ENCODE results near the gene SERGEF.

Gene SERGEF

DNA sequence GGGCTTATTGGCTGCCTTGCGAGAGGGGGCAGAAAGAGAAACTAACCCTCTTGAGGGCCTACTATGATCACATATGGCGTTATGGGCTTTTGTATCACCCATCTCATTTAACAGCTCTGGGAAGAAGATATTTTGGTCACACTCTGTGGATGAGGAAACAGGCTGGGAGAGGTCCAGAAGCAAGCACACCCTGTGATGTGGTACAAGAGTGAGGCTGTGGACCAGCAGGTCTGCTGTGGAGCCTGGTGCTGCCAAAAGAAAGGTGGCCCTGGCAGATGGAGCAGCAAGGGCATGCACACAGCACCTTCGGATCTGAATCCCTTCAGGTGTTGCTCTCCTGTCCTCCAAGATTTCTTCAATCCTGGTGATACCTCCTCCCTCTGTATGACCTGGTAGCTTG, 214.1 kb downstream of the SERGEF start:
- ChIA-PET CTCF (interaction anchor here (1.0 kb wide), 1 partner anchor 72 kb away, joined by 3 read pairs; no protein-coding TSS in a partner anchor), POLR2A (no interaction called here)
- no peak overlapping the region for H3K4me3 ChIP-seq (ENCODE audit: low read depth, low read length)
- no peak for DNase-seq (ENCODE audit: low read depth, low spot score)
- TF ChIP-seq, protein P1, sequence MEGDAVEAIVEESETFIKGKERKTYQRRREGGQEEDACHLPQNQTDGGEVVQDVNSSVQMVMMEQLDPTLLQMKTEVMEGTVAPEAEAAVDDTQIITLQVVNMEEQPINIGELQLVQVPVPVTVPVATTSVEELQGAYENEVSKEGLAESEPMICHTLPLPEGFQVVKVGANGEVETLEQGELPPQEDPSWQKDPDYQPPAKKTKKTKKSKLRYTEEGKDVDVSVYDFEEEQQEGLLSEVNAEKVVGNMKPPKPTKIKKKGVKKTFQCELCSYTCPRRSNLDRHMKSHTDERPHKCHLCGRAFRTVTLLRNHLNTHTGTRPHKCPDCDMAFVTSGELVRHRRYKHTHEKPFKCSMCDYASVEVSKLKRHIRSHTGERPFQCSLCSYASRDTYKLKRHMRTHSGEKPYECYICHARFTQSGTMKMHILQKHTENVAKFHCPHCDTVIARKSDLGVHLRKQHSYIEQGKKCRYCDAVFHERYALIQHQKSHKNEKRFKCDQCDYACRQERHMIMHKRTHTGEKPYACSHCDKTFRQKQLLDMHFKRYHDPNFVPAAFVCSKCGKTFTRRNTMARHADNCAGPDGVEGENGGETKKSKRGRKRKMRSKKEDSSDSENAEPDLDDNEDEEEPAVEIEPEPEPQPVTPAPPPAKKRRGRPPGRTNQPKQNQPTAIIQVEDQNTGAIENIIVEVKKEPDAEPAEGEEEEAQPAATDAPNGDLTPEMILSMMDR (IDR thresholded peaks at IDR 0.05; ENCODE audit: insufficient read depth, low read length, missing control alignments), result no peak

DNA sequence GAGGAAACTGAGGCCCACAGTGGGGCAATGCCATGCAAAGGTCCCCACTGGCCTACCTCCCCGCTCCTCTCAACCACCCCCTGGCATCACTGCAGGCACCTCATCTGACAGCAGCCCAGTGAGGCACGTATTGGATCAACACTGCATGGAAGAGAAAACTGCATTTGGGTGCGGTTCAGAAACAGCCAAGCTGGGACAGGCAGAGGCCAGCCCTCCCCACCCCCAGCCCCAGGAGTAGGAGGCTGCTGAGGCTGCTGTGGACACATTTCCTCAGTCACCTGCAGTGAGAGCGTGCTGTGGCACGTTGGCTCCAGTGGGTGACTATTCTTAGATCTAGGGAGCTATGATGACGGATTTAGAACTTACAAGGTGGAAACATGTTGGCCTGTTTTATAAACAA, 214.6 kb downstream of the SERGEF start:
- ChIA-PET POLR2A (no interaction called here), CTCF (interaction anchor here (1.0 to 1.2 kb wide), 2 partner anchors 72 to 181 kb away, joined by 3 read pairs; no protein-coding TSS in a partner anchor)
- H3K4me3 ChIP-seq (ENCODE audit: low read depth, low read length), result no peak overlapping the region
- DNase-seq (ENCODE audit: low read depth, low spot score), result no peak
- TF ChIP-seq, protein P1 (IDR thresholded peaks at IDR 0.05; ENCODE audit: insufficient read depth, low read length, missing control alignments), result no peak

DNA sequence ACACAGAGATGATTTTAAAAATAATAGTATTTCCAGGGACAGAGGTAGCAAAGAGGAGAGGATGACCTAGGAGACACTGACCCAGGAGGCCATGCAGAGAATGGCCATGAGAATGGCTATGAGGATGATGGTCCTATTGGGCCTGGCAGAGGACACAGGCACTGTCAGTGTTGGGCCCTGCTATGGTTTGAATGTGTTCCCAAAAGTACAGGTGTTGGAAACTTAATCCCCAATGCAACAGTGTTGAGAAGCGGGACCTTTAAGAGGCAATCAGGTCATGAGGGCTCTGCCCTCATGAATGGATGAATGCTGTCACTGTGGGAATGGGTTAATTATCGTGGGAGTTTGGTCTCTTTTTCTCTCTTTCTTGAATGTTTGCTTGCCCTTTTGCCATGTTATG, 216.7 kb downstream of the SERGEF start:
- no peak overlapping the region for H3K4me3 ChIP-seq (ENCODE audit: low read depth, low read length)
- ChIA-PET CTCF (no interaction called here), POLR2A (no interaction called here)
- no peak for DNase-seq (ENCODE audit: low read depth, low spot score)
- TF ChIP-seq, protein P1 (IDR thresholded peaks at IDR 0.05; ENCODE audit: insufficient read depth, low read length, missing control alignments), result no peak

DNA sequence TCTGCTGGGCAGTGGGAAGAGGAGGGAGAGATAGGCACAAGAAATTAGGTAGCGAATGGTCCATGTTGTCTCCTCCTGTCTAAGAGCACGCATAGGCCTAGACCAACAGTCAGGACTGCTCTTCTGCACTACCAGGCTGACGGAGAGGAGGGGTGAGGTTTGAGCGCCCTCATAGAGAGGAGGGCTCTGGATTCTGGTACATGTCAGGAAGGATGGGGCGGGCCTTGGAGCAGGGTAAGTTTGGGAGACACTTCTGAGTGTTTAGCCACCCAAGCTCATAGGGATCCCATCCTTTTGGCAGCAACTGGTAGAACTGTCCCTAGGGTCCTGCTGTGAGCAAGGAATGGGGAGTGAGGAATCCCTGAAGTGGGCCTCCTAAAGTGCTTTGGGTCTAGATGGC, 217.9 kb downstream of the SERGEF start:
- no peak overlapping the region for H3K4me3 ChIP-seq (ENCODE audit: low read depth, low read length)
- ChIA-PET CTCF (no interaction called here), POLR2A (no interaction called here)
- no peak for DNase-seq (ENCODE audit: low read depth, low spot score)
- TF ChIP-seq, protein P1 (IDR thresholded peaks at IDR 0.05; ENCODE audit: insufficient read depth, low read length, missing control alignments), result no peak

DNA sequence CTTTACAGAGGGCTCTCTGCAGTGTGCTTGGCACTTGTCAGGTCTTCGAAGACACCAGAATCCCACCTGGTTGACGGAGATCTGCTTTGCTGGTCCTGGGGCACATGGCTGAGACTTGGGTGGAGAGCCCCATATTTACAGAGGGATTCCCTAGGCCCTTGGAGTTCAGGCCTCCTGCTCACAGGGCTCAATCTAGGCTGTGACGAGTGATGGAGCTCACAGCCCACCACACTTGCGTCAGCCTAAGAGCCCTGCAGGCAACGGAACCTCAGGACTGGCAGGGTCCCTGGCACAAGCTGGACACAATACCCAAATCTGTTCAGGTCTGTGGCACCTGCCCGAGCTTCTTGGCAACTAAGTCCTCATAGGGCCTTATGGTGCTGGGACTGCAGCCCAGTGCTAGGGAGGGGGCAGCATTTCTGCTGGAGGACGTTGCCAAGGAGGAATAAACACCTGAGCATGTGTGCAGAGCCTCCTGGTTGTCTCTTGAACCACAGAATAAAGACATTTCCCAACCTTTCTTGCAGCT, 219.1 kb downstream of the SERGEF start:
- ChIA-PET CTCF (no interaction called here), POLR2A (no interaction called here)
- TF ChIP-seq, protein P1 (IDR thresholded peaks at IDR 0.05; ENCODE audit: insufficient read depth, low read length, missing control alignments), result no peak

DNA sequence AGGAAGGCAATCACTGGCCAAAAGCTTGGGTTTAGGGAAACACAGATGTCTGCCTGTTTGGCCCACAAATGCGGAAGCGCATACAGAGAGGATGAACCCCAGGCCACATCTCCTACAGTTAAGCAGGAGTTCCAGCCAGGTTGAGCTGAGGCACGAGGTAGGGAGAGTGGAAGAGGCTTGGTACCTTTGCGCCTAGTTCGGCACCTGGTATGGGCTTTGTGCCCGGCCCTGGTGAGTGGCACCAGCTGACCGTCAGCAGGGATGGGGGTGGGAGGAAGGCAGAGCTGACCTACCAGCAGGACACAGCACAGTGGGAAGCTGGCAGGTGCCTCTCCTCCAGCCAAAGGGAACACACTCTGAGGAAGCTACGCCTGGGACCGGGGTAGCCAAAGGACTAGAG, 220.7 kb downstream of the SERGEF start:
- H3K4me3 ChIP-seq (ENCODE audit: low read depth, low read length), result no peak overlapping the region
- ChIA-PET CTCF (interaction anchor here (1.1 kb wide), 1 partner anchor 186 kb away, joined by 3 read pairs; no protein-coding TSS in a partner anchor), POLR2A (no interaction called here)
- no peak for DNase-seq (ENCODE audit: low read depth, low spot score)
- TF ChIP-seq, protein P1 (IDR thresholded peaks at IDR 0.05; ENCODE audit: insufficient read depth, low read length, missing control alignments), result no peak

More for the DNA sequence above, 219.1 kb downstream of the SERGEF start:
- DNase-seq (ENCODE audit: low read depth, low spot score), result no peak
- no peak overlapping the region for H3K4me3 ChIP-seq (ENCODE audit: low read depth, low read length)

All from AG04449 (cell line).